Activated gamma-delta T cell treated with Interleukin-2 at 50 U/mL for 16 hours (primary cell): Measurements from ENCODE around the gene CCNJL.
"Not testable (repeated sequence)": the region's sequence is repeated elsewhere in the genome, so short reads cannot be mapped to it uniquely, and the experiment has no call there.

Source experiments
- DNase-seq: peaks from one replicate; pipeline ENCODE4 v3.0.0-alpha.2; 2020

Gene CCNJL

GRCh38 chr5:160312134-160312959 is at the start of gene CCNJL:
Gene CCNJL, minus strand, starts transcription at chr5:160312564. Its CDS starts 641 bp downstream, at chr5:160311923.
- no peak for DNase-seq

GRCh38 chr5:160361624-160362228 is 49.4 kb upstream of the CCNJL start:
- no peak for DNase-seq

- no peak for DNase-seq
These were observed 47.9 kb upstream of the CCNJL start for GRCh38 chr5:160360310-160360709.

- DNase-seq = no peak
These were observed 47.5 kb upstream of the CCNJL start for GRCh38 chr5:160359816-160360215.

- DNase-seq = no peak
These were observed 46.9 kb upstream of the CCNJL start for GRCh38 chr5:160359242-160359641.

- DNase-seq = no peak
These were observed 45.6 kb upstream of the CCNJL start for GRCh38 chr5:160357861-160358411.

GRCh38 chr5:160357394-160357793 is 45.0 kb upstream of the CCNJL start:
- DNase-seq = no peak

- no peak for DNase-seq
These were observed 44.4 kb upstream of the CCNJL start for GRCh38 chr5:160356550-160357347.

GRCh38 chr5:160354666-160355065 is 42.3 kb upstream of the CCNJL start:
- no peak for DNase-seq

- DNase-seq = no peak
These were observed 41.0 kb upstream of the CCNJL start for GRCh38 chr5:160353379-160353778.

- DNase-seq = no peak
These were observed 39.9 kb upstream of the CCNJL start for GRCh38 chr5:160352308-160352707.

GRCh38 chr5:160349935-160350303 is 37.6 kb upstream of the CCNJL start:
- no peak for DNase-seq

GRCh38 chr5:160349249-160349934 is 37.0 kb upstream of the CCNJL start:
- DNase-seq = no peak

GRCh38 chr5:160348080-160348479 is 35.7 kb upstream of the CCNJL start:
- no peak for DNase-seq

GRCh38 chr5:160347448-160347847 is 35.1 kb upstream of the CCNJL start:
- no peak for DNase-seq

GRCh38 chr5:160342413-160342941 is 30.1 kb upstream of the CCNJL start:
- DNase-seq = no peak

GRCh38 chr5:160341309-160341870 is 29.0 kb upstream of the CCNJL start:
- no peak for DNase-seq

GRCh38 chr5:160340513-160340912 is 28.1 kb upstream of the CCNJL start:
- not testable (repeated sequence) for DNase-seq

- no peak for DNase-seq
These were observed 27.2 kb upstream of the CCNJL start for GRCh38 chr5:160339406-160340130.

GRCh38 chr5:160334716-160335115 is 22.4 kb upstream of the CCNJL start:
- DNase-seq = not testable (repeated sequence)

- no peak for DNase-seq
These were observed 21.4 kb upstream of the CCNJL start for GRCh38 chr5:160333721-160334120.
